GM19372 (cell line): Measurements from ENCODE around the gene SFN.
"Not testable (repeated sequence)": the region's sequence is repeated elsewhere in the genome, so short reads cannot be mapped to it uniquely, and the experiment has no call there.

ENCODE experiments used
- ATAC-seq: cut with Tn5 transposase; IDR thresholded peaks from one replicate; pipeline ENCODE4 v1.9.1; 2021; ENCODE audit warnings: mild to moderate bottlenecking, low read depth, moderate library complexity; ENCODE audit not compliant: unreplicated experiment

The SFN gene

GRCh38 chr1:26861889-26862378, 1.0 kb upstream of the SFN start:
- no peak for ATAC-seq

GRCh38 chr1:26863685-26864077, 732 bp downstream of the SFN start:
- no peak for ATAC-seq

GRCh38 chr1:26864610-26865480, 1.9 kb downstream of the SFN start:
- ATAC-seq = peak; percentile 88

GRCh38 chr1:26873097-26873496, 10.1 kb downstream of the SFN start:
- ATAC-seq = not testable (repeated sequence)

- ATAC-seq = no peak
These were observed 11.9 kb downstream of the SFN start for GRCh38 chr1:26874896-26875295.

- ATAC-seq = no peak
These were observed 14.4 kb downstream of the SFN start for GRCh38 chr1:26877326-26877725.

- ATAC-seq = no peak
These were observed 16.8 kb downstream of the SFN start for GRCh38 chr1:26879793-26880192.

GRCh38 chr1:26881611-26882010, 18.7 kb downstream of the SFN start:
- not testable (repeated sequence) for ATAC-seq

GRCh38 chr1:26882696-26883463, 19.9 kb downstream of the SFN start:
- no peak for ATAC-seq

GRCh38 chr1:26887125-26887524, 24.2 kb downstream of the SFN start:
- ATAC-seq = no peak

GRCh38 chr1:26888231-26888630, 25.3 kb downstream of the SFN start:
- no peak for ATAC-seq

GRCh38 chr1:26889551-26890466, 26.9 kb downstream of the SFN start, which contains the start of gene GPN2:
Gene GPN2, minus strand, starts transcription at chr1:26890283. Its CDS starts 187 bp downstream, at chr1:26890096.
- peak; percentile 88 for ATAC-seq

GRCh38 chr1:26890467-26890796, 27.5 kb downstream of the SFN start:
- ATAC-seq = peak; percentile 10

- ATAC-seq = no peak
These were observed 31.3 kb downstream of the SFN start for GRCh38 chr1:26894263-26894662.

GRCh38 chr1:26897351-26897750, 34.4 kb downstream of the SFN start:
- ATAC-seq = no peak

- ATAC-seq = no peak
These were observed 37.3 kb downstream of the SFN start, which contains the start of gene GPATCH3 for GRCh38 chr1:26900001-26900814. Gene GPATCH3, minus strand, starts transcription at chr1:26900467. Its CDS starts 25 bp downstream, at chr1:26900442.

- no peak for ATAC-seq
These were observed 38.0 kb downstream of the SFN start for GRCh38 chr1:26900815-26901511.

- no peak for ATAC-seq
These were observed 44.3 kb downstream of the SFN start for GRCh38 chr1:26907071-26907917.
